Activated CD4-positive, CD25-positive, alpha-beta regulatory T cell treated with anti-CD3 and anti-CD28 coated beads, Interleukin-2, amount 50 U/mL, for 24 hours (primary cell): ENCODE results near the gene ECM1.

ENCODE experiments used
- ATAC-seq, 2 donors: fragments of 150-1000 bp; cut with Tn5 transposase; one replicate each; pipeline ENCODE4 v1.10.0; 2021; ENCODE audit warnings: mild to moderate bottlenecking in 1 of 2, moderate library complexity in 1 of 2

ECM1 gene

GRCh38 chr1:150546294-150546937, 38.5 kb downstream of the ECM1 start:
- ATAC-seq: no peak

DNA sequence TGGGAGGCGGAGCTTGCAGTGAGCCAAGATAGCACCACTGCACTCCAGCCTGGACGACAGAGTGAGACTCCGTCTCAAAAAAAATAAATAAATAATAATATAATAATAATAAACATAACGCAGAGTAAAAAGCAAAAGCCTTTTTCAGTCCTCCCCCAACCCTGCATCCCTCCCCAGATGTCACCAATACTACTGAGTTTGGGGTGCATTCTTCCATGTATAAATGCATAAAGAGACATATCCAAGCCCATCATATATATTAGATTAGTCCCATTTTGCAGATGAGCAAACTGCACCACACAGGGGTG, 40.4 kb downstream of the ECM1 start:
- no peak for ATAC-seq

GRCh38 chr1:150548632-150549495, 41.0 kb downstream of the ECM1 start, which contains the start of gene ADAMTSL4:
TSS of gene ADAMTSL4 (plus strand) at chr1:150549408. CDS start at chr1:150552289, 2,881 bp downstream.
- peak; percentile 78 to 80 for ATAC-seq

- ATAC-seq: no peak
Observed at GRCh38 chr1:150549496-150550221, 41.8 kb downstream of the ECM1 start.

DNA sequence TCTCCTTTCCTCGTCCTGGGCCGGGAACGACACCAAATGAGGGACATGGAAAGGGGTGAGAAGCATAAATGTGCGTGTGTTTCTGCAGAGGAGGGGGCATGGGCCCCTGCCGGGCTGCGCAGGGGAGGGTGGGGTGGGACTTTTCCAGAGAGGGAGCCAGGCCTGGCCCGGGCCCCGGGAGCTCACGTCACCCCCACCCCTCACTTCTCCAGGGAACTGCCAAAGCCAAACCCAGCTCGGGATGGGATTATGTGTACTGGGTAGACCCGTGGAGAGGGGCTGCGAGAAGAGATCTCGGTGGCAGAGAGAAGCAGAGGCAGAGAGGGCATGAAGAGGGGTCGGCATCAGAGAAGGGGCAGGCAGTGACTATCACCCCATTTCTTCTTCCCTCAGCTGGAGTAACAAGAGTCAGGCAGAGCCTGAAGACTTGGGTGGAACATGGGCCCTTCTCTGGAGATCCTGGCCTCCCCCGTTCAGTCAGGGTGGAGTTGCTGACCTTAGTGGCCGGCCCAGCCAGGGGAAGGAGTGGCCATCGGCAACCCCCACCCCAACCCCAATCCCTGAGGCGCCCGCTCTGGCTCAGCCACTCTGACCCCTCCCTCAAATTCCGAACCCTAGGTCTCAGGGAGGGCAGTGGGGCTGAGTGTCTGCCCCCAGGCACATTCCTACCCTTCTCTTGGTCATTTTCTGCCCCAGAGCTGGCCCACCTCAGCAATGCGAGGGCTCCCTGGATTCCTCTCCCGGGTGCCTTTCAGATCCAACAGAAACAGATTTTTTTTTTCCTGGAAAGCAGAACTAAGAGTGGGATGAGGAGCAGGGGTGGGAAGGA, 42.5 kb downstream of the ECM1 start:
- ATAC-seq: no peak

GRCh38 chr1:150551051-150551783, 43.3 kb downstream of the ECM1 start:
- no peak for ATAC-seq

DNA sequence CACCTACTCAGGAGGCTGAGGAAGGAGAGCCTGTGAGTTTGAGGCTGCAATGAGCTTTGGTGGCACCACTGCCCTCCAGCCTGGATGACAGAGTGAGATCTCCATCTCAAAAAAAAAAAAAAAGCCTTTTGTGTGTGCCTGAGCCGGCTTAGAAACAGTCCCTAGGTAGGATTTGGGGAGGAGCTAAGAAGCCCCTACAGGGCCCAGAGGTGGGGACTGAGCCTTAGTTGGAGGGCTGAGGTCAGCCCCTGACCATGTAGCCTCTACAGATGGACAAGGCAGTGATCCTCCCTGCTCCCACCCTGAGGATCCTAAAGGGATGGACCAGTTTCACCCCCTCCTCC, 43.8 kb downstream of the ECM1 start:
- no peak for ATAC-seq

DNA sequence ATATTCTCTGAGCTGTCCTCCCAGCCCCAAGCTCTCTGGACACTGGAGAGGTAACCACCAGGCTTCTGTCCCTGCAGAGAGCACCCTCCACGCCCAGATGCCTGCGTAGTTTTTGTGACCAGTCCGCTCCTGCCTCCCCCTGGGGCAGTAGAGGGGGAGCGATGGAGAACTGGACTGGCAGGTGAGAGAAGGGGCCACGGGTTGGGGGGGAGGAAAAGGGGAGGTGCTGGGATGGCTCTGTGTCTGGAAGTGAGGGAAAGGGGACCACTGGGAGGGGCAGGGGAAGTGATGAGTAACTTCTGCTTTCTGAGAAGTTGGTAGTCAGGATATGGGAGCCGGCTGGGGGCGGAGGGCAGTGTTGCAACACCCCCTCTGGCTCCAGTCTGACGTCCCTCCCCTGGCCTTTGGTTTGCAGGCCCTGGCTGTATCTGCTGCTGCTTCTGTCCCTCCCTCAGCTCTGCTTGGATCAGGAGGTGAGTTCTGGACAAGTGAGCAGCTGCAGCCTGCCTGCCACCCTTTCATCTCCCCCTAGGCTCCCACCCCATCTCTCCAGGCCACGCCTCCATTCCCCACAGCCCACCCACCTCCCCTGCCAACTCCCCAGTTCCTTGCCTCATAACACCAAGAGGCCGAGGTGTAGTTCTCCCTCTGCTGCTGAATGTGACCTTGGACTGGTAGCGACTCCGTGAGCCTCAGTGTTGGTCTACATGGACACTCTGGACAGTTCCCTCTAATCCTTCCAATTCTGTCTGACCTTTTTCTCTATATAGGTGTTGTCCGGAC, 44.4 kb downstream of the ECM1 start:
- ATAC-seq: no peak

- no peak for ATAC-seq
Observed at GRCh38 chr1:150552911-150553289, 45.0 kb downstream of the ECM1 start.

DNA sequence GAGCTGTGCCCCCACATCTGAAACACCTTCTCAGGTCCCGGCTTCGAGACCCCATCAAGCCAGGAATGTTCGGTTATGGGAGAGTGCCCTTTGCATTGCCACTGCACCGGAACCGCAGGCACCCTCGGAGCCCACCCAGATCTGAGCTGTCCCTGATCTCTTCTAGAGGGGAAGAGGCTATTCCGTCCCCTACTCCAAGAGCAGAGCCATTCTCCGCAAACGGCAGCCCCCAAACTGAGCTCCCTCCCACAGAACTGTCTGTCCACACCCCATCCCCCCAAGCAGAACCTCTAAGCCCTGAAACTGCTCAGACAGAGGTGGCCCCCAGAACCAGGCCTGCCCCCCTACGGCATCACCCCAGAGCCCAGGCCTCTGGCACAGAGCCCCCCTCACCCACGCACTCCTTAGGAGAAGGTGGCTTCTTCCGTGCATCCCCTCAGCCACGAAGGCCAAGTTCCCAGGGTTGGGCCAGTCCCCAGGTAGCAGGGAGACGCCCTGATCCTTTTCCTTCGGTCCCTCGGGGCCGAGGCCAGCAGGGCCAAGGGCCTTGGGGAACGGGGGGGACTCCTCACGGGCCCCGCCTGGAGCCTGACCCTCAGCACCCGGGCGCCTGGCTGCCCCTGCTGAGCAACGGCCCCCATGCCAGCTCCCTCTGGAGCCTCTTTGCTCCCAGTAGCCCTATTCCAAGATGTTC, 45.6 kb downstream of the ECM1 start:
- ATAC-seq: no peak

- ATAC-seq: no peak
Observed at GRCh38 chr1:150554086-150554452, 46.2 kb downstream of the ECM1 start.

DNA sequence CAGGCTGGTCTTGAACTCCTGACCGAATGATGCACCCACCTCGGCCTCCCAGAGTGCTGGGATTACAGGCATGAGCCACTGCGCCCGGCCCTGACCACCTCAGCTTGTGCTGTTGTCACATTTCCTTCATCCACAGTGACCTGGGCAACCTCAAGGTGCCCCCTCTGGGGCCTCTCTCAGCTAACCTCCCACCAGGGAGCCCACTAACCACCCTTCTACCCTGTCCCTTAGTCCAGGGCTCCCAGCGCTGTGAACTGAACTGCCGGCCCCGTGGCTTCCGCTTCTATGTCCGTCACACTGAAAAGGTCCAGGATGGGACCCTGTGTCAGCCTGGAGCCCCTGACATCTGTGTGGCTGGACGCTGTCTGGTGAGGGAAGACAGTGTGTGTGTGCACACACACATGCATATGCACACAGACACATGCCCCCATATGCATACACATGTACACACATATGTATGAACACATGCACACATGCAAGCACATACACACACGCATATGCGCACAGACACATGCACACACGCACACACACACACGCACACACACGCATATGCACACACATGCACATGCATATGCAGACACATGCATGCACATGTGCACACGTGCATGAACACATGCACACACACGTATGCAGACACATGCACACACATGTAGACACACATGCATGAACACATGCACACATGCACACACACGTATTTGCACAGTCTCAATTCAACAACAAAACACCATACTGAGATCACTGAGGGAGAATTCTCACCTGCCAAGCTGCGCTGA, 47.5 kb downstream of the ECM1 start:
- no peak for ATAC-seq

GRCh38 chr1:150555971-150556865, 48.3 kb downstream of the ECM1 start:
- no peak for ATAC-seq

GRCh38 chr1:150557065-150557600, 49.2 kb downstream of the ECM1 start:
- ATAC-seq: no peak

- ATAC-seq: no peak
Observed at GRCh38 chr1:150557813-150558212, 49.9 kb downstream of the ECM1 start.

- no peak for ATAC-seq
Observed at GRCh38 chr1:150558303-150558704, 50.4 kb downstream of the ECM1 start.

DNA sequence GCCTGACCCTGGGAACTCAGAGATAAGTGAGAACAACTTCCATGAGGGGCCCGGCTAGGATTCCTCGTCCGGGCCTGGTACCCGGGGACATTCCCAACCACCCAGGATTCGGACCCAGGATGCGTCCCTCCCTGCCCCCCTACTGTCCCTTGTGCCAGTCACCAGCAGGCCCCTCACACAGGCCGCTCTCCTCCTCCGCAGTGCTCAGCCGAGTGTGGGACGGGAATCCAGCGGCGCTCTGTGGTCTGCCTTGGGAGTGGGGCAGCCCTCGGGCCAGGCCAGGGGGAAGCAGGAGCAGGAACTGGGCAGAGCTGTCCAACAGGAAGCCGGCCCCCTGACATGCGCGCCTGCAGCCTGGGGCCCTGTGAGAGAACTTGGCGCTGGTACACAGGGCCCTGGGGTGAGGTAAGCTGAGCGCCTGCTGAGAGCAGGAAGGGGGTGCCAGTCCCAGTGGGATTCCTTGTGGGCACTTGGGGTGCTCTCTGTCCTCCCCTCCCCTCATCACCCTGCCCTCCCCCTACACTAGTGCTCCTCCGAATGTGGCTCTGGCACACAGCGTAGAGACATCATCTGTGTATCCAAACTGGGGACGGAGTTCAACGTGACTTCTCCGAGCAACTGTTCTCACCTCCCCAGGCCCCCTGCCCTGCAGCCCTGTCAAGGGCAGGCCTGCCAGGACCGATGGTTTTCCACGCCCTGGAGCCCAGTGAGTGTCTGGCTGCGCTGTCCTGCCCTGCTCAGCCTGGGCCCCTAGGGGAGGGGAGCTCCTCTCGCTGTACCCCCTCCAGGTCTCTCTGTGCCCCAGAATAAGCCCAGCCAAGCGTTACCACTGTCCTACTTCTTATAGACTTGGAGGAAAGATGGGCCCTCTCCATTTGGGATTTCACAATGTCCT, 51.1 kb downstream of the ECM1 start:
- no peak for ATAC-seq

GRCh38 chr1:150559656-150560010, 51.7 kb downstream of the ECM1 start:
- ATAC-seq: no peak
